GM21367 (cell line): ENCODE measurements around the gene DOHH.
"Not testable (repeated sequence)": the region's sequence is repeated elsewhere in the genome, so short reads cannot be mapped to it uniquely, and the experiment has no call there.

ENCODE experiments used
- ATAC-seq: cut with Tn5 transposase; IDR thresholded peaks from one replicate; pipeline ENCODE4 v1.9.1; 2021; ENCODE audit not compliant: unreplicated experiment

DOHH gene

GRCh38 chr19:3534375-3535234, 34.1 kb upstream of the DOHH start:
- no peak for ATAC-seq

GRCh38 chr19:3533563-3534216, 33.2 kb upstream of the DOHH start:
- ATAC-seq: no peak

- ATAC-seq: no peak
Measured at GRCh38 chr19:3533033-3533432, 32.6 kb upstream of the DOHH start.

GRCh38 chr19:3532154-3532786, 31.8 kb upstream of the DOHH start:
- no peak for ATAC-seq

- ATAC-seq: no peak
Measured at GRCh38 chr19:3531716-3532115, 31.2 kb upstream of the DOHH start.

GRCh38 chr19:3530389-3530788, 29.9 kb upstream of the DOHH start:
- ATAC-seq: no peak

GRCh38 chr19:3529299-3529698, 28.8 kb upstream of the DOHH start:
- not testable (repeated sequence) for ATAC-seq

GRCh38 chr19:3528539-3529211, 28.2 kb upstream of the DOHH start:
- no peak for ATAC-seq

GRCh38 chr19:3528080-3528479, 27.6 kb upstream of the DOHH start:
- ATAC-seq: no peak

GRCh38 chr19:3527238-3527910, 26.9 kb upstream of the DOHH start:
- ATAC-seq: no peak

- ATAC-seq: no peak
Measured at GRCh38 chr19:3526507-3527237, 26.2 kb upstream of the DOHH start.

GRCh38 chr19:3524904-3525451, 24.5 kb upstream of the DOHH start:
- no peak for ATAC-seq

GRCh38 chr19:3524078-3524842, 23.8 kb upstream of the DOHH start:
- ATAC-seq: no peak

GRCh38 chr19:3523361-3524077, 23.0 kb upstream of the DOHH start:
- no peak for ATAC-seq

GRCh38 chr19:3522421-3523360, 22.2 kb upstream of the DOHH start:
- ATAC-seq: no peak

GRCh38 chr19:3521104-3521445, 20.6 kb upstream of the DOHH start:
- no peak for ATAC-seq
